AG04450 (cell line): ENCODE data around the gene TADA2A. TPM values are rescaled to one million over a fixed set of nuclear protein-coding genes. Genes with fewer than 3 reads are reported as not detected.
"Not testable (repeated sequence)": the region's sequence is repeated elsewhere in the genome, so short reads cannot be mapped to it uniquely, and the experiment has no call there.

Source experiments
- CTCF ChIA-PET: fragments of 300-600, 350-600 bp; formaldehyde crosslinking; extraction: SDS; loops from one replicate; lab custom pipeline; 2022; ENCODE audit warnings: antibody characterized with exemption, inconsistent platforms; lab: Charles Lee
- POLR2A ChIA-PET: fragments of 350-600 bp; formaldehyde crosslinking; extraction: SDS; loops from one replicate; lab custom pipeline; 2021; ENCODE audit warnings: antibody characterized with exemption, inconsistent platforms; lab: Yijun Ruan, JAX
- DNase-seq: peaks from one replicate; pipeline ENCODE4 v3.0.0-alpha.2; 2011; ENCODE audit warnings: low read depth, low spot score
- H3K27ac ChIP-seq: one replicate; pipeline ENCODE4 v1.5.1; 2012; ENCODE audit warnings: low read depth, low read length, control low read depth
- H3K27me3 ChIP-seq: one replicate; pipeline ENCODE4 v1.6.0; 2012; ENCODE audit warnings: low read length; ENCODE audit not compliant: control insufficient read depth, insufficient read depth
- H3K4me3 ChIP-seq: 2 replicates; pipeline ENCODE4 v1.5.1; 2011; ENCODE audit warnings: mild to moderate bottlenecking, low read depth, low read length, control low read depth
- H3K9me3 ChIP-seq: 2 replicates; pipeline ENCODE4 v1.5.1; 2012; ENCODE audit warnings: low read length; ENCODE audit not compliant: control insufficient read depth, insufficient read depth
- polyA plus RNA-seq: library from polyadenylated mRNA; depleted of rRNA; stranded (reverse); fragments of >200 nt; gene quantifications from 2 replicates; pipeline ENCODE4 v1.2.3, GENCODE V29; 2011
- TF ChIP-seq, protein P1 (sequence below): IDR thresholded peaks from 2 replicates; pipeline ENCODE4 v1.5.1; 2011; ENCODE audit warnings: low read depth, low read length, control low read depth, inconsistent platforms

Gene TADA2A
- polyA plus RNA-seq, 1 experiment: 21.4 TPM

DNA sequence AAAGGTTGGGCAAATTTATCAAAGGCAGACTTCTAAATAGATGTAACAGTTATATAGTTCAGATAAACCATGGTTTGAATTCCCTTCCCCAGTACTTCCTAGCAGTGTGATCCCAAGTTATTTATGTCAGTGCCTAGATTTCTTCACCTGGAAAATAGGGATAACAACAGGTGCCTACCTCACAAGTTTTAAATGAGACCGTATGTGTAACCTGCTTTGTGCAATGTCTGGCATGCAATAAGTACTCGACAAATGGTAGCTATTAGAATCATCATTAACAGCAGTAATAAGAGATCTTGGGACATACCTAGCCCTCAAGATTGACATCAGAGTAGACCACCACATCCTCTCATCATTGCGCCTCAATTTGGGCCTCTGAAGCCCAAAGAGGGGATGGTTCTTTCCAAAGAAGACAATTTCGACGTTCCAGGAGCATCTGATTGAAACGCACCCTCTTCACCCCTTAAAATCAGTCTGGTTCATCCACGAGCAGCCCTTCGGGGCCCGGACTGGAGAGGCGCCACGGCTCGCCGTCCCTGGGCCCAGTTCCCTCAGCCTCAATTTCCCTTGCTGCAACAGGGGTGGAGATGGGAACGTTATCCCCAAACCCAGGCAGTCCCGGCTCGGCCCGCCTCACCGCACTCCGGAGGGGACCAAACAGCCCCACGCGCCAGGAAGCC, 591 bp upstream of the TADA2A start:
- H3K4me3 ChIP-seq: peak overlapping the region; percentile 87
- H3K27ac ChIP-seq: peak overlapping the region; percentile 11
- H3K9me3 ChIP-seq: no peaks in the 10 kb centered on the region
- TF ChIP-seq, protein P1, sequence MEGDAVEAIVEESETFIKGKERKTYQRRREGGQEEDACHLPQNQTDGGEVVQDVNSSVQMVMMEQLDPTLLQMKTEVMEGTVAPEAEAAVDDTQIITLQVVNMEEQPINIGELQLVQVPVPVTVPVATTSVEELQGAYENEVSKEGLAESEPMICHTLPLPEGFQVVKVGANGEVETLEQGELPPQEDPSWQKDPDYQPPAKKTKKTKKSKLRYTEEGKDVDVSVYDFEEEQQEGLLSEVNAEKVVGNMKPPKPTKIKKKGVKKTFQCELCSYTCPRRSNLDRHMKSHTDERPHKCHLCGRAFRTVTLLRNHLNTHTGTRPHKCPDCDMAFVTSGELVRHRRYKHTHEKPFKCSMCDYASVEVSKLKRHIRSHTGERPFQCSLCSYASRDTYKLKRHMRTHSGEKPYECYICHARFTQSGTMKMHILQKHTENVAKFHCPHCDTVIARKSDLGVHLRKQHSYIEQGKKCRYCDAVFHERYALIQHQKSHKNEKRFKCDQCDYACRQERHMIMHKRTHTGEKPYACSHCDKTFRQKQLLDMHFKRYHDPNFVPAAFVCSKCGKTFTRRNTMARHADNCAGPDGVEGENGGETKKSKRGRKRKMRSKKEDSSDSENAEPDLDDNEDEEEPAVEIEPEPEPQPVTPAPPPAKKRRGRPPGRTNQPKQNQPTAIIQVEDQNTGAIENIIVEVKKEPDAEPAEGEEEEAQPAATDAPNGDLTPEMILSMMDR: no peak
- DNase-seq: no peak
- no peaks in the 10 kb centered on the region for H3K27me3 ChIP-seq
- ChIA-PET CTCF (interaction anchor here (0.6 to 2.9 kb wide), 2 partner anchors 33 to 81 kb away, joined by 4 to 12 read pairs; no protein-coding TSS in a partner anchor), POLR2A (interaction anchor here (0.8 to 1.2 kb wide), 2 partner anchors 14 to 82 kb away, joined by 3 to 4 read pairs; no protein-coding TSS in a partner anchor)

DNA sequence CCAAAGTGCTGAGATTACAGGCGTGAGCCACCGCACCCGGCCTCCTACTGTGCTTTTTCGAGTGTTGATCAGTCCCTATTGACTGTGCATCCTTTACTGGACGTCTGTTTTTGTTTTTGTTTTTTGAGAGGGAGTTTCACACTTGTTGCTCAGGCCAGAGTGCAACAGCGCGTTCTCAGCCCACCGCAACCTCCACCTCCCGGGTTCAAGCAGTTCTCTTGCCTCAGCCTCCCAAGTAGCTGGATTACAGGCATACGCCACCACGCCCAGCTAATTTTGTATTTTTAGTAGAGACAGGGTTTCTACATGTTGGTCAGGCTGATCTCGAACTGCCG, 1.4 kb downstream of the TADA2A start:
- H3K27ac ChIP-seq, POLR2A ChIA-PET, H3K4me3 ChIP-seq, H3K27me3 ChIP-seq, DNase-seq, H3K9me3 ChIP-seq: not testable (repeated sequence)
- CTCF ChIA-PET: interaction anchor here (0.6 to 1.2 kb wide), 3 partner anchors 11 to 17 kb away, joined by 3 to 4 read pairs (median 3); no protein-coding TSS in a partner anchor

DNA sequence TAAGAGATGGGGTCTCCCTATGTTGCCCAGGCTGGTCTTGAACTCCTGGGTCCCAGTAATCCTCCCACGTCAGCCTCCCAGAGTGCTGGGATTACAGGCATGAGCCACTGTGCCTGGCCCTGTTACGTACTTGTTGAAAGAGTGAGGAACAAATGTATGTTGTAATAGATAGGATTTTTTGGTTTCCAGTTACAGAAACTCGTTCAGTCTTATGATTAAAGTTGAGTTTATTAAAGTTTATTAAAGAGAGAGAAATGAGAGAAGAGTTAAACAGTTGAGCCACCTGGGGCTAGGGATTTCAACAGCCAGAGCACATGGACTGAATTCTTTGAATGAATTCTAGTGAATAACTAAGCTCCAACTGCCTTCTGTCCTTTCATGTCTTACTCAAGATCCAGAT, 3.7 kb downstream of the TADA2A start:
- ChIA-PET CTCF (interaction anchor here (1.1 to 1.2 kb wide), 2 partner anchors 28 to 37 kb away, joined by 4 read pairs; no protein-coding TSS in a partner anchor), POLR2A (interaction anchor here (0.7 kb wide), 1 partner anchor 10 kb away, joined by 3 read pairs; no protein-coding TSS in a partner anchor)
- Histone ChIP-seq H3K27me3 (no peaks in the 10 kb centered on the region), H3K27ac (peak overlapping the region; percentile 21), H3K4me3 (no peak overlapping the region), H3K9me3 (no peaks in the 10 kb centered on the region; the same call in 1 of the 2 replicates)
- TF ChIP-seq, protein P1: no peak
- no peak for DNase-seq

DNA sequence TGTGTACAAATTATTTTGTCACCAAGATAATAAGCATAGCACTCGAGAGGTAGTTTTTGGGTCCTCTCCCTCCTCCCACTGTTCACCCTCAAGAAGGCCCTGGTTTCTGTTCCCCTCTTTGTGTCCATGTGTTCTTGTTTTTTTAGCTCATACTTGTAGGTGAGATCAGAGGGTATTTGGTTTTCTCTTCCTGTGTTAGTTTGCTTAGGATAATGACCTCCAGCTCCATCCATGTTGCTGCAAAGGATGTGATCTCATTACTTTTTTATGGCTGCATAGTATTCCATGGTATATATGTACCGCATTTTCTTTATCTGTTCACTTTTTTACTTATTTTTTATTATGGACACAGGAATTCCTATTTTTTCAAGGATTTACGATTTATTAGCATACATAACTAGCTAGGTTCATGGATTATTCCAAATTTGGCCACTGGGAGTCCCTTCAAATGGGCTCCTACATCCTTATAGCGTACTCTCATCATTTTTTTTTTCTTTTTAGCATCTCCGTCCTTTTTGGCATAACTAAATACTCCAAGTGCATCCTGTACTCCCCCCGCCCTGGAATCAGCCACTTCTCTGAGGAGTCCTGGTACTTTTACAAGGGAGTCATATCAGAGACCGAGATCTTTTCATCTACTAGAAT, 7.3 kb downstream of the TADA2A start:
- no peak for DNase-seq
- POLR2A ChIA-PET: no interaction called here
- H3K4me3 ChIP-seq: no peak overlapping the region
- CTCF ChIA-PET: interaction anchor here (0.6 to 1.0 kb wide), 6 partner anchors 9 to 1273 kb away, joined by 3 to 5 read pairs (median 4); no protein-coding TSS in a partner anchor
- H3K27me3 ChIP-seq: no peaks in the 10 kb centered on the region
- no peaks in the 10 kb centered on the region; the same call in 1 of the 2 replicates for H3K9me3 ChIP-seq
- TF ChIP-seq, protein P1: peak; percentile 42
- H3K27ac ChIP-seq: no peak overlapping the region

DNA sequence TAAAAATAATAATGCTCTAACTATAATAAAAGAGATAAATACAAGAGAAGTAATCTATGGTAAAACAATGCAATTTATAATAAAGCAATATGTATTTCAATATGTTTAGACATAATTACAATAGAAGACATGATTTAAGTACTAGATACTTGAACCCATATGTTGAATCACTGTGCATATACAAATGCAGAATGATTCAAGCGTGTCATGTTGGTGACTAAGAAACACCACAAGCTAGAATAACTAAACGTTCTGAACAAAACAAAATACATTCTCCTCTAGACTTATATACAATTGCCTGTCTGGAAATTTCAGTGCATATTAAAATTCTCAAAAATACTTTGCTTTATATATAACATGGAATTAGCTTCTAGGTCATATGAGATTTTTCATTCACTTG, 11.2 kb downstream of the TADA2A start:
- TF ChIP-seq, protein P1: no peak
- POLR2A ChIA-PET: no interaction called here
- Histone ChIP-seq H3K4me3 (no peak overlapping the region), H3K9me3 (no peaks in the 10 kb centered on the region), H3K27me3 (no peaks in the 10 kb centered on the region), H3K27ac (no peak overlapping the region)
- no peak for DNase-seq
- CTCF ChIA-PET: interaction anchor here (0.5 kb wide), 1 partner anchor 98 kb away, joined by 10 read pairs; no protein-coding TSS in a partner anchor
